ENCODE measurements around the gene COL23A1.
"Not testable (repeated sequence)": the region's sequence is repeated elsewhere in the genome, so short reads cannot be mapped to it uniquely, and the experiment has no call there.

Gene COL23A1

GRCh38 chr5:178499352-178499751, 90.8 kb downstream of the COL23A1 start:
- DNase-seq: no peak

GRCh38 chr5:178496642-178497041, 93.6 kb downstream of the COL23A1 start:
- DNase-seq: peak; percentile 69

GRCh38 chr5:178496214-178496613, 94.0 kb downstream of the COL23A1 start:
- DNase-seq: peak; percentile 39

- no peak for DNase-seq
These were observed 94.5 kb downstream of the COL23A1 start for GRCh38 chr5:178495706-178496105.

GRCh38 chr5:178492278-178492677, 97.9 kb downstream of the COL23A1 start:
- no peak for DNase-seq

- DNase-seq: no peak
These were observed 99.1 kb downstream of the COL23A1 start for GRCh38 chr5:178490935-178491652.

GRCh38 chr5:178489271-178489976, 100.8 kb downstream of the COL23A1 start:
- DNase-seq: no peak

- no peak for DNase-seq
These were observed 101.5 kb downstream of the COL23A1 start for GRCh38 chr5:178488696-178489095.

- DNase-seq: no peak
These were observed 102.1 kb downstream of the COL23A1 start for GRCh38 chr5:178487911-178488600.

- not testable (repeated sequence) for DNase-seq
These were observed 103.2 kb downstream of the COL23A1 start for GRCh38 chr5:178486878-178487512.

GRCh38 chr5:178486239-178486641, 104.0 kb downstream of the COL23A1 start:
- no peak for DNase-seq

GRCh38 chr5:178483620-178484019, 106.6 kb downstream of the COL23A1 start:
- DNase-seq: peak; percentile 37

- DNase-seq: no peak
These were observed 110.9 kb downstream of the COL23A1 start for GRCh38 chr5:178479261-178479660.

GRCh38 chr5:178478370-178478769, 111.8 kb downstream of the COL23A1 start:
- no peak for DNase-seq

- no peak for DNase-seq
These were observed 112.4 kb downstream of the COL23A1 start for GRCh38 chr5:178477802-178478201.

- peak; percentile 59 for DNase-seq
These were observed 113.0 kb downstream of the COL23A1 start for GRCh38 chr5:178476972-178477754.

- DNase-seq: no peak
These were observed 113.7 kb downstream of the COL23A1 start for GRCh38 chr5:178476531-178476930.

GRCh38 chr5:178475422-178475821, 114.8 kb downstream of the COL23A1 start:
- DNase-seq: no peak

GRCh38 chr5:178474562-178475184, 115.5 kb downstream of the COL23A1 start:
- peak; percentile 62 for DNase-seq

- no peak for DNase-seq
These were observed 116.3 kb downstream of the COL23A1 start for GRCh38 chr5:178473854-178474253.

GRCh38 chr5:178472138-178472537, 118.1 kb downstream of the COL23A1 start:
- no peak for DNase-seq

GRCh38 chr5:178471711-178472110, 118.5 kb downstream of the COL23A1 start:
- no peak for DNase-seq

Measured in fibroblast of upper back skin (primary cell).